Measurements from ENCODE around the gene CAMK1D. TPM values are rescaled to one million over a fixed set of nuclear protein-coding genes. Genes with fewer than 3 reads are reported as not detected.

CAMK1D gene
- total RNA-seq, 4 donors from 2014 or later: 0.55 to 2.2 (median 1.5) TPM

DNA sequence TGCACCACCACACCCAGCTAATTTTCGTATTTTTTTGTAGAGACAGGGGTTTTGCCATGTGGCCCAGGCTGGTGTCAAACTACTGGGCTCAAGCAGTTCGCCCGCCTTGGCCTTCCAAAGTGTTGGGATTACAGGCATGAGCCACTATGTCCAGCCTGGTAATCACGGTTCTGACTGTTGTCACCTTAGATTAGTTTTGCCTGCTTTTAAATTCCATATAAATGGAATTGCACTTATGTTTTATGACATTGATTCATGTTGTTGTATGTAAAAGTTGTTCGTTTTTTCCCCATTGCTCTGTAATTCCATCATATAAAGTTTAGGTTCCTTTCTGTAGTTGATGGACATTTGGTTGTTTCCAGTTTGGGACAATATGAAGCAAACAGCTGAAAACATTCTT is 106.0 kb downstream of the CAMK1D start:
- in situ Hi-C loops (cut with MboI; ENCODE audit: low sequenced_read_pairs in 4 of 4): no loop called here

DNA sequence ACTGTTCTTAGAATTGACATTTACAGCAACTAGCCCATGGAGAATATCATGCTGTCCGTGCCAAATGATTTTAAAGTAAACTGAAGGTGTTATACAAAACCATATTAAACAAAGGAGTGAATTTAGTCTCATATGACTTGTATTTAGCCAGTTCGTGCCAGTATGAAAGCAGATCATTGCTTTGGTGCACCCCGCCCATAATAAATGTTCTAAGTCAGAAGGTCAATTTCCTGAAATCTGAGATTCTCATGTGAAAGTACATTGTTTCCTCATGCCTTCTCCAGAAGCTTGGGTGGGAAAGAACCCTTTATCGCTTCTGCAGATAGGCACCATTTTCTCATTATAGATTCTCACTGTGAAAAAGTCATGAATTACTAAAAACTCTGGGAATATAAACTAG is 106.4 kb downstream of the CAMK1D start:
- TF ChIP-seq, protein P1, sequence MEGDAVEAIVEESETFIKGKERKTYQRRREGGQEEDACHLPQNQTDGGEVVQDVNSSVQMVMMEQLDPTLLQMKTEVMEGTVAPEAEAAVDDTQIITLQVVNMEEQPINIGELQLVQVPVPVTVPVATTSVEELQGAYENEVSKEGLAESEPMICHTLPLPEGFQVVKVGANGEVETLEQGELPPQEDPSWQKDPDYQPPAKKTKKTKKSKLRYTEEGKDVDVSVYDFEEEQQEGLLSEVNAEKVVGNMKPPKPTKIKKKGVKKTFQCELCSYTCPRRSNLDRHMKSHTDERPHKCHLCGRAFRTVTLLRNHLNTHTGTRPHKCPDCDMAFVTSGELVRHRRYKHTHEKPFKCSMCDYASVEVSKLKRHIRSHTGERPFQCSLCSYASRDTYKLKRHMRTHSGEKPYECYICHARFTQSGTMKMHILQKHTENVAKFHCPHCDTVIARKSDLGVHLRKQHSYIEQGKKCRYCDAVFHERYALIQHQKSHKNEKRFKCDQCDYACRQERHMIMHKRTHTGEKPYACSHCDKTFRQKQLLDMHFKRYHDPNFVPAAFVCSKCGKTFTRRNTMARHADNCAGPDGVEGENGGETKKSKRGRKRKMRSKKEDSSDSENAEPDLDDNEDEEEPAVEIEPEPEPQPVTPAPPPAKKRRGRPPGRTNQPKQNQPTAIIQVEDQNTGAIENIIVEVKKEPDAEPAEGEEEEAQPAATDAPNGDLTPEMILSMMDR (IDR thresholded peaks at IDR 0.05 in 4 of 5, conservative IDR thresholded peaks at IDR 0.05 in 1 of 5): no peak
- no peak for TF ChIP-seq POLR2A (IDR thresholded peaks at IDR 0.05)
- no peaks in the 10 kb centered on the region for H3K9me3 ChIP-seq
- no peak overlapping the region for H3K4me3 ChIP-seq
- DNase-seq (no peak), ATAC-seq (no peak)
- H3K4me1 ChIP-seq: peaks cover 0 to 4% of the 10 kb centered on the region in 2 donors
- no peak overlapping the region for H3K27ac ChIP-seq
- intact Hi-C loops (cut with DNase I; ENCODE audit: low total_unique reads) (no loop called here), in situ Hi-C loops (cut with MboI; ENCODE audit: low sequenced_read_pairs in 4 of 4) (no loop called here)
- H3K27me3 ChIP-seq: no peaks in the 10 kb centered on the region
- no peaks in the 10 kb centered on the region for H3K36me3 ChIP-seq

More for the DNA sequence above, 106.0 kb downstream of the CAMK1D start:
- Histone ChIP-seq H3K4me1 (peaks cover 0 to 4% of the 10 kb centered on the region in 2 donors), H3K27me3 (no peaks in the 10 kb centered on the region), H3K4me3 (no peak overlapping the region), H3K27ac (no peak overlapping the region), H3K9me3 (no peaks in the 10 kb centered on the region), H3K36me3 (no peaks in the 10 kb centered on the region)
- ATAC-seq (no peak), DNase-seq (no peak)
- no peak for TF ChIP-seq POLR2A (IDR thresholded peaks at IDR 0.05)
- TF ChIP-seq, protein P1 (IDR thresholded peaks at IDR 0.05 in 4 of 5, conservative IDR thresholded peaks at IDR 0.05 in 1 of 5): no peak
- intact Hi-C loops (cut with DNase I; ENCODE audit: low total_unique reads): no loop called here

GRCh38 chr10:12459340-12459739 is 110.0 kb downstream of the CAMK1D start:
- ATAC-seq: no peak
- intact Hi-C loops (cut with DNase I; ENCODE audit: low total_unique reads) (no loop called here), in situ Hi-C loops (cut with MboI; ENCODE audit: low sequenced_read_pairs in 4 of 4) (no loop called here)
- Histone ChIP-seq H3K4me3 (no peak overlapping the region), H3K4me1 (peaks cover 0 to 4% of the 10 kb centered on the region in 2 donors), H3K27me3 (no peaks in the 10 kb centered on the region), H3K27ac (no peak overlapping the region), H3K9me3 (no peaks in the 10 kb centered on the region), H3K36me3 (no peaks in the 10 kb centered on the region)
- TF ChIP-seq, protein P1 (IDR thresholded peaks at IDR 0.05 in 4 of 5, conservative IDR thresholded peaks at IDR 0.05 in 1 of 5): no peak
- TF ChIP-seq POLR2A (IDR thresholded peaks at IDR 0.05): no peak
- DNase-seq: no peak

DNA sequence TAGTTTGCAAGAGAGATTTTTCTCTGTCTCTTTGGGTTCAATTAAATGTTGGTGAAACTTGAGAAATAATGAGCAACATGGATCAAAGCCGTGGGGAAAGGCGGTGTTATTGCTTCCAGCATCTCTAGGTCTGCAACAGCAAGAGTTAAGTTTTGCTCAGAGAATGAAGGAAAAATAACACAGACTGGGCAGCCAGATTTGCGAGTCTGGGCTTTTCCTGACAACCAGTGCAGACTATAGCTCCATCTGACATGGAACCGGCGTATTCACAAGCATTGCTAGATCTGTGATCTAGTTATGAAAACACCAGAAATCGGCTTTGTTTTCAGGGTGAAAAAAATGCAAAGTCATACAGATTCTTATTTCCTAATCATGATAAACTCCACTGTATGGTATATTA is 110.4 kb downstream of the CAMK1D start:
- ATAC-seq (no peak), DNase-seq (no peak)
- Histone ChIP-seq H3K4me1 (peaks cover 0 to 4% of the 10 kb centered on the region in 2 donors), H3K36me3 (no peaks in the 10 kb centered on the region), H3K27me3 (no peaks in the 10 kb centered on the region), H3K9me3 (no peaks in the 10 kb centered on the region), H3K4me3 (no peak overlapping the region), H3K27ac (no peak overlapping the region)
- in situ Hi-C loops (cut with MboI; ENCODE audit: low sequenced_read_pairs in 4 of 4): no loop called here
- TF ChIP-seq, protein P1 (IDR thresholded peaks at IDR 0.05 in 4 of 5, conservative IDR thresholded peaks at IDR 0.05 in 1 of 5): no peak
- no peak for TF ChIP-seq POLR2A (IDR thresholded peaks at IDR 0.05)
- intact Hi-C loops (cut with DNase I; ENCODE audit: low total_unique reads): no loop called here

DNA sequence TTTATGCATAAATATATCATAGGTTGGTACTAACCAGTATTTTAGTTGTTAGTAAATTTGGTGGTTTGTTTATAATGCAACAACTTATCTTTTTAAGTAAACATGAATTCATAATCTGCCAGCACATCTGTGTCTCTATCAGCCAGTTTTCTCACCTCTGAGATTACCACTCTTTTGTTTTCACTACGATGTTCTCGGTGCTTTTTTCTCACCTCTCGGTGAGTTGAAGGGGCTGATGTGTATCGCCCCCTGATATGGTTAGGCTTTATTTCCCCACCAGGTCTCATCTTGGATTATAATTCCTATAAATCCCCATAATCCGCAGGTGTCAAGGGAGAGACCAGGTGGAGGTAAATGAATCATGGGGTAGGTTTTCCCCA is 114.1 kb downstream of the CAMK1D start:
- no peaks in the 10 kb centered on the region for H3K36me3 ChIP-seq
- in situ Hi-C loops (cut with MboI; ENCODE audit: low sequenced_read_pairs in 4 of 4) (no loop called here), intact Hi-C loops (cut with DNase I; ENCODE audit: low total_unique reads) (no loop called here)
- no peak for TF ChIP-seq POLR2A (IDR thresholded peaks at IDR 0.05)
- TF ChIP-seq, protein P1 (IDR thresholded peaks at IDR 0.05 in 4 of 5, conservative IDR thresholded peaks at IDR 0.05 in 1 of 5): no peak
- no peaks in the 10 kb centered on the region for H3K9me3 ChIP-seq
- DNase-seq: no peak
- no peak overlapping the region for H3K4me3 ChIP-seq
- H3K27ac ChIP-seq: no peak overlapping the region
- no peaks in the 10 kb centered on the region for H3K27me3 ChIP-seq
- no peak for ATAC-seq
- no peaks in the 10 kb centered on the region for H3K4me1 ChIP-seq

Measured in gastrocnemius medialis (tissue), 4 donors.